Neuron (in vitro differentiated cells): Measurements from ENCODE around the gene PRKAR2B.
"Not testable (repeated sequence)": the region's sequence is repeated elsewhere in the genome, so short reads cannot be mapped to it uniquely, and the experiment has no call there.

Experiments used
- H2AFZ ChIP-seq: one replicate; pipeline ENCODE4 v1.6.1; 2013; ENCODE audit warnings: low read depth, mild to moderate bottlenecking, inconsistent platforms, low read length, moderate library complexity
- H3K27me3 ChIP-seq: one replicate; pipeline ENCODE4 v1.6.1; 2013; ENCODE audit warnings: low read length; ENCODE audit not compliant: insufficient read depth
- H3K36me3 ChIP-seq: one replicate; pipeline ENCODE4 v1.6.1; 2013; ENCODE audit warnings: low read length; ENCODE audit not compliant: insufficient read depth
- H3K4me1 ChIP-seq: one replicate; pipeline ENCODE4 v1.6.1; 2013; ENCODE audit warnings: low read length; ENCODE audit not compliant: insufficient read depth
- H3K4me3 ChIP-seq: 2 replicates; pipeline ENCODE4 v1.5.1; 2013; ENCODE audit warnings: mild to moderate bottlenecking, low read length, moderate library complexity
- H3K9me3 ChIP-seq: one replicate; pipeline ENCODE4 v1.6.1; 2013; ENCODE audit warnings: low read length

PRKAR2B gene

DNA sequence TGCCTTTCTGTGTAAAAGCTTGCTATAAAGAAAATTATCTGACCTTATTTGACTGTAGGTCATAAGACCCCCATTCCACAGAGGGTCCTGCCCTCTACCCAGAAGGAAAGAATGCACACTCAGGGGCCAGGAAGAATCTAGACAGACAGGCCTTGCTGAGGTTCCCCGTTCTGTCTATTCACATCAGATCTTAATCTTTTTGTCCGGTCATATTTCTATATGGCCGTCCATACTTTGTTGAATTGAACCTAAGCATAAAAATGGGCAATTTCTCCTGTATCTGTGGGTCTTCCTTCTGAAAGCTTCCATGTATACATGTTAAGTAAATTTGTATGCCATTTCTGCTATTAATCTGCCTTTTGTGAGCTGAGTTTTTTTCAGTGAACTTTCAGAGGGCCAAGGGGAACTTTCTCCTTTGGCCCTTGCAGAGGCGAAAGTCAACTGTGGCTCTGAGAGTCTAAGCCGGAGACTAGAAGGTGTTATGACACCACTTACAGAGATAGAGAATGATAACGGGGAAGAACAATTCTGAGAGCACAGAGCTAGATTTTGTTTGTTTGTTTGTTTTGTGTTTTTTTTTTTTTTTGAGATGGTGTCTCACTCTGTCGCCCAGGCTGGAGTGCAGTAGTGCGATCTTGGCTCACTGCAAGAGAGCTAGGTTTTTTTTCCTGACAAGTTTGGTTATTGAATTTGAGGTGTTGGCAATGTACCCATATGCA is 11.6 kb upstream of the PRKAR2B start:
- H3K4me1 ChIP-seq: no peaks in the 10 kb centered on the region
- no peaks in the 10 kb centered on the region for H3K27me3 ChIP-seq
- H3K4me3 ChIP-seq: no peak overlapping the region
- H3K36me3 ChIP-seq: no peaks in the 10 kb centered on the region
- H2AFZ ChIP-seq: no peak overlapping the region
- no peaks in the 10 kb centered on the region for H3K9me3 ChIP-seq

DNA sequence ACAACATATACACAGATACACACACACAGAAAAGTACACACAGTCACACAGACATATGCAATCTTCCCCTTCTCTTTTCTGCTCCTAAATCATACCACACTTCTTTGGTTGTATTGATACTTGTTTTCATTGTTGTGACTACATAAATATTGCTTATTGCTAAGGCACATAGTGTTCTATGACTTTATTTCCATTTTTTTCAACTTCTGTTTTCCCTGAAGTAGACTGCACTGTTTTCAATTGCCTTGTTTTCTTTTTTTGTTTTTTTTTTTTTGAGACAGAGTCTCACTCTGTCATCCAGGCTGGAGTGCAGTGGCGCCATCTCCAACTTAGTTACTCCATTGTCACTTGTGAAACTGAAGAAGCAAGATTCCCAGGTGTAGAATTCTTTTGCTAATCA is 10.0 kb upstream of the PRKAR2B start:
- H3K27me3 ChIP-seq: peaks cover 3% of the 10 kb centered on the region
- H3K9me3 ChIP-seq: no peaks in the 10 kb centered on the region
- no peak overlapping the region for H2AFZ ChIP-seq
- H3K4me3 ChIP-seq: no peak overlapping the region
- no peaks in the 10 kb centered on the region for H3K36me3 ChIP-seq
- H3K4me1 ChIP-seq: no peaks in the 10 kb centered on the region

DNA sequence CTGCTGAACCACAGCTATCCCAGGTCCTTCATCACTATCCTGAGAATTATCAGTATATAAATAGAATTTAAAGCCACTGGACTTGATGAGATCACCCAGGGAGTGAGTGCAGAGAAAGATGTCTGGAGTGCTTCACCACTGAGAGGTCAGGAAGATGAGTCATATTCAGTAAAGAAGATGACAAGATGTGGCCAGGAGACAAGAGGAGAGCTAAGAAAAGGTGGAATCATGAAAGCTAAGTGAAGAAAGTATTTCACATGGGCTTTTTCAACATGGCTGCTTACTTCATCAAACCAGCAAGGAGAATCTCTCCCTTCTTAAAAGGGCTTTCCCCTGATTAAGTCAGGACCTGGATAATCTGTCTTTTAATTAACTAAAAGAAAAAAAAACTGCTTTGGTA is 9.1 kb upstream of the PRKAR2B start:
- Histone ChIP-seq H2AFZ (no peak overlapping the region), H3K36me3 (no peaks in the 10 kb centered on the region), H3K4me3 (no peak overlapping the region), H3K27me3 (peaks cover 3% of the 10 kb centered on the region), H3K4me1 (no peaks in the 10 kb centered on the region), H3K9me3 (no peaks in the 10 kb centered on the region)

DNA sequence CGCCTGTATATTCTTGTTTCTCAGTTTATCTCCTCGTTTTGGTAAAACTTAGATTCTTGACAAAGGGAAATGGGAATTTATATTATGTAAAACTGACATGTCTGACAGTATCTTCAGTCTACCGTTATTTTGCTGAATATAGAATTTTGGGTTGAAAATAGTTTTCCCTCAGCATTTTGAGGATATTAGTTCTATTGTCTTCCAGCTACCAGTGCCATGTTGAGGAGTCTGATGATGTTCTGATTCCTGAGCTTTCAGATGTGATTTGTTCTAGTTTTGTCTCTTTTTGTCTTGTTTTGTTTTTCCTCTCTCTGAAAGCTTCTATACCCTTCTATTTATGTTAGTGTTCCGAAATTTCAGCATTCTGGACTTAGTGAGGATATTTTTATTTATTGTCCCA is 8.0 kb upstream of the PRKAR2B start:
- Histone ChIP-seq H3K4me3 (no peak overlapping the region), H3K9me3 (no peaks in the 10 kb centered on the region), H3K36me3 (no peaks in the 10 kb centered on the region), H3K27me3 (peaks cover 3% of the 10 kb centered on the region), H2AFZ (no peak overlapping the region), H3K4me1 (no peaks in the 10 kb centered on the region)

DNA sequence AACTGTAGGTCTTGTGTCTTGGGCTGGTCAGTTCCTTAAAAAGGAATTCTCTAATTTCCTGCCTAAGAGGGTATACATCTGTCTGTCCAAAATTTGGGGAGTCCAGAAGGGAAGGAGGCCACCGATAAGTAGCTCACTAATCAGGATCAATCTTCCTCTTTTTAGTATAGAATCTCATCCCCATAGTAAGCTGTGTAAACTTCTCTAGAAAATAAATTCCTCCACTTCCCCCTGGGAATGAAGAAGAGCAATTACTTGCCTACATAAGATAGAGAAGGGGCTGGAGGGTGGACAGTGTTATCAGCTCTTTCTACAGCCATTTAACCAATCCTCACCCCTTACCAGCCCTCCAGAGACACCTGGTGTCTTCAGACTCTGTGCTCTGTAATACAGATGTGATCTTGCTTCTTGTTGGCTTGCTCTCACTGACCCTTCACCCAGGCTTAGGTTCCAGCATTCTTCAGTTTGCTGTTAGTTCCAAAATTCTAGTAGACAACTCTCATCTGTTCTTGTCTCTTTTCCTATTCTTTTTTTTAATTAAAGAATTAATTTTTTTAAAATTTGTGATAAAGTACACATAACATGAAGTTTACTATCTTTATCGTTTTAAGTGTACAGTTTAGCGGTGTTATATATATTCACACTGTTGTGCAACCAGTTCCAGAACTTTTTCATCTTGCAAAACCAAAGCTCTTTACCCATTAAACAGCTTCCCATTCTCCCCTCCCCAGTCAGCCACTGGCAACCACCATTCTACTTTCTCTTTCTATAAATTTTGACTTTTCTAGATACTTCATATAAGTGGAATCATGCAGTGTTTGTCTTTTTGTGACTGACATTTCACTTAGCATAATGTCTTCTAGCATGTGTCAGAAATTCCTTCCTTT is 6.5 kb upstream of the PRKAR2B start:
- Histone ChIP-seq H3K9me3 (no peaks in the 10 kb centered on the region), H3K36me3 (no peaks in the 10 kb centered on the region), H2AFZ (no peak overlapping the region), H3K27me3 (peaks cover 3% of the 10 kb centered on the region), H3K4me1 (no peaks in the 10 kb centered on the region), H3K4me3 (no peak overlapping the region)

DNA sequence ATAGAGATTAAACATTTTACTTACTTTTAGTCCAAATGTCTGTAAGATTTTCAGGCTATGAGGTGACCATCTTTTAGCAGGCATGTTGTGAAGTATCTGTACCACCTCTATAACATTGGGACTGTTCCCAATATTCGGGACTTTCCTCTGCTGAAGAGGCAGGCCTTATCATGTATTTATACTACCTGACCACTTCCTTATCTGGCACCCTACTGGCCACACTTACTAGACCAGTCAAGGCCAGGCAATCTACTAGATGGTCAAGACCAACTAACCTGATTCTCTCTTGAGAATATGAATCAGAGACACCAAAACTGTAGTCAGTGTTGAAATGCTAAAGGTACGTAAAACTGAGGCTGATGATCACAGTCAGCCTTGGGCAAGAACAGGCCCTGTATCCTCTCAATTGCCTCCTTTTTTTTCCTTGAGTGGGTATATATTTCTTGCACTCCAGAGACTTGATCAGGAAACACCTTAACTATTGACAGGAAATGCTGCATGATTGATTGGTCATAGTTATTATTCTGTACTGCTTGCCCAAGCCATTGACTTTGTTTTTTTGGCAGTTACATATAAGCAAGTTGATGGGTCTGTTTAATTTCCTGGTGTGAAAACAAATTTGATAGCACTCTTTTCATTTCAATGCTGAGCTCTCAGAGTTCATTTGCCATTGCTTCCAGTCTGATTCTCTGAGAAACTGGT is 5.2 kb upstream of the PRKAR2B start:
- Histone ChIP-seq H3K9me3 (no peaks in the 10 kb centered on the region), H3K4me3 (no peak overlapping the region), H3K4me1 (peaks cover 7% of the 10 kb centered on the region), H2AFZ (no peak overlapping the region), H3K27me3 (peaks cover 3% of the 10 kb centered on the region), H3K36me3 (no peaks in the 10 kb centered on the region)

DNA sequence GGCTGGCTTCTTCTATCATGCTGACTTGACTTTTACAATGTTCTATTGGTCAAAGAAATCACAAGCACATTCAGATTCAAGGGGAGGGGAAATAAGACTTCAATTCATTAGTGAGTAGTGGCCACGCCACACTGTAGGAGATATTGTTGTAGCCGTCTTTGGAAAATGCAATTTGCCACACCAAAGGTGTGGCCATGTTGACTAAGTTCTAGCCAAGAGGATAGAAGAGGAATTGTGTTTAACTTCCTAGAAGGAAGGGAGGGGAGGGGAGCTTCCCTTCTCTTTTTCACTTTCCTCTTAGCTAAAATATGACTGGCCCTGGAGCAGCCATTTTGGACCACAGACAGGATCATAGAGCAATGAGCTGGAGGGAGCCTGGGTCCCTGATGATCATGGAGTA is 3.4 kb upstream of the PRKAR2B start:
- H3K4me1 ChIP-seq: peaks cover 10% of the 10 kb centered on the region
- peaks cover 3% of the 10 kb centered on the region for H3K27me3 ChIP-seq
- no peak overlapping the region for H2AFZ ChIP-seq
- H3K4me3 ChIP-seq: no peak overlapping the region
- H3K9me3 ChIP-seq: no peaks in the 10 kb centered on the region
- H3K36me3 ChIP-seq: no peaks in the 10 kb centered on the region

DNA sequence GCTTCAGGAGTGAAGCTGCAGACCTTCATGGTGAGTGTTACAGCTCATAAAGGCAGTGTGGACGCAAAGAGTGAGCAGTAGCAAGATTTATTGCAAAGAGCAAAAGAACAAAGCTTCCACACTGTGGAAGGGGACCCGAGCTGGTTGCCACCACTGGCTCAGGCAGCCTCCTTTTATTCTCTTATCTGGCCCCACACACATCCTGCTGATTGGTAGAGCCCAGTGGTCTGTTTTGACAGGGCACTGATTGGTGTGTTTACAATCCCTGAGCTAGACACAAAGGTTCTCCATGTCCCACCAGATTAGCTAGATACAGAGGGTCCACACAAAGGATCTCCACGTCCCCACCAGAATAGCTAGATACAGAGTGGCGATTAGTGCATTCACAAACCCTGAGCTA is 2.7 kb upstream of the PRKAR2B start:
- H2AFZ ChIP-seq, H3K9me3 ChIP-seq, H3K4me3 ChIP-seq, H3K36me3 ChIP-seq, H3K27me3 ChIP-seq: not testable (repeated sequence)
- H3K4me1 ChIP-seq: peaks cover 16% of the 10 kb centered on the region

DNA sequence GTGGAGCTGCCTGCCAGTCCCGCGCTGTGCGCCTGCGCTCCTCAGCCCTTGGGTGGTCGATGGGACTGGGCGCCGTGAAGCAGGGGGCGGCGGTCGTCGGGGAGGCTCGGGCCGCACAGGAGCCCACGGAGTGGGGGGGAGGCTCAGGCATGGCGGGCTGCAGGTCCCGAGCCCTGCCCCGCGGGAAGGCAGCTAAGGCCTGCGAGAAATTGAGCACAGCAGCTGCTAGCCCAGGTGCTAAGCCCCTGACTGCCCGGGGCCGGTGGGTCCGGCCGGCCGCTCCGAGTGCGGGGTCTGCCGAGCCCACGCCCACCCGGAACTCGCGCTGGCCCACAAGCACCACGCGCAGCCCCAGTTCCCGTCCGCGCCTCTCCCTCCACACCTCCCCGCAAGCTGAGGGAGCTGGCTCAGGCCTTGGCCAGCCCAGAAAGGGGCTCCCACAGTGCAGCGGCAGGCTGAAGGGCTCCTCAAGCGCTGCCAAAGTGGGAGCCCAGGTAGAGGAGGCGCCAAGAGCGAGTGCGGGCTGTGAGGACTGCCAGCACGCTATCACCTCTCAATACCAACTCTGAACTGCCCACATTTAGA is 2.1 kb upstream of the PRKAR2B start:
- not testable (repeated sequence) for H3K4me3 ChIP-seq, H3K27me3 ChIP-seq, H3K36me3 ChIP-seq, H3K9me3 ChIP-seq, H2AFZ ChIP-seq
- H3K4me1 ChIP-seq: peaks cover 23% of the 10 kb centered on the region

DNA sequence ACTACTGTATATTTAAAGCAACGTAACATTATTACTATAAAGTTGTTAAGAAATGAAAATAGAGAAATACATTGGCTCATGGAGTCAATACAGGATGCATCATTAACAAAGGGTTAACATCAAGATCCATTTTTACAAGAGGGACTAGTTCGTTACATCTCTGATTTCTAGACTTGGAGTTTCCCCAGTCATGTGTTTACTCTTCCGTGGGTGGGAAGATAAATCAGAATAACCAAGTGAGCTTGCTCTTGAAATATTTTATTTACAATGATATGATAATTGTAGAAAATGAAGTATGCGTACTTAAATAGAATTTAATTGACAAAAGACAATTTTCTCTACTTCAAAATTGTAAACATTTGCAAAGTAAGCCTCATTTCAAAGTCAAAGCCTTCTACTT is 1.0 kb upstream of the PRKAR2B start:
- Histone ChIP-seq H3K27me3 (peaks cover 3% of the 10 kb centered on the region), H2AFZ (no peak overlapping the region), H3K4me1 (peaks cover 25% of the 10 kb centered on the region), H3K36me3 (no peaks in the 10 kb centered on the region), H3K4me3 (no peak overlapping the region), H3K9me3 (no peaks in the 10 kb centered on the region)

DNA sequence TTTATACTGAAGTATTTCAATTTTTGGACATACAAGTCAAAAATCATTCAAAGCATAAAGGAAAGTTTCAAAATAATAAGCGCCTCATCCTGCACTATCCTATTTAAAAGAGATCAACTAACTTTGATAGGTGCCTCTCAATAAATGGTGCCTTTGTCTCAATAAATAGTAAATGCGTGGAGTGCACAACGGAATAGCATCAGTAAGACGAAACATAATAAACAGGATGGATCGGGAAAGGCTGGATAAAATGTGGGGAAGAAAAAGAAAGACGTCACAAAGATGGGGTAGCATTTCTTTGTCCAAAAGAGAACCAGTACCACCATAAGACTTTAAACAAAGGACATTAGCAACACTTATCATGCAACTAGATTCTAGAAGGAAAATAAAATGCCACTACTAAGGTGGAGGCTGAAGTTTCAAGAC is 571 bp upstream of the PRKAR2B start:
- peaks cover under 1% of the 10 kb centered on the region for H3K27me3 ChIP-seq
- peaks cover 25% of the 10 kb centered on the region for H3K4me1 ChIP-seq
- H3K36me3 ChIP-seq: no peaks in the 10 kb centered on the region
- peak overlapping the region; percentile 93 for H2AFZ ChIP-seq
- peak overlapping the region; percentile 77 for H3K4me3 ChIP-seq
- H3K9me3 ChIP-seq: no peaks in the 10 kb centered on the region

DNA sequence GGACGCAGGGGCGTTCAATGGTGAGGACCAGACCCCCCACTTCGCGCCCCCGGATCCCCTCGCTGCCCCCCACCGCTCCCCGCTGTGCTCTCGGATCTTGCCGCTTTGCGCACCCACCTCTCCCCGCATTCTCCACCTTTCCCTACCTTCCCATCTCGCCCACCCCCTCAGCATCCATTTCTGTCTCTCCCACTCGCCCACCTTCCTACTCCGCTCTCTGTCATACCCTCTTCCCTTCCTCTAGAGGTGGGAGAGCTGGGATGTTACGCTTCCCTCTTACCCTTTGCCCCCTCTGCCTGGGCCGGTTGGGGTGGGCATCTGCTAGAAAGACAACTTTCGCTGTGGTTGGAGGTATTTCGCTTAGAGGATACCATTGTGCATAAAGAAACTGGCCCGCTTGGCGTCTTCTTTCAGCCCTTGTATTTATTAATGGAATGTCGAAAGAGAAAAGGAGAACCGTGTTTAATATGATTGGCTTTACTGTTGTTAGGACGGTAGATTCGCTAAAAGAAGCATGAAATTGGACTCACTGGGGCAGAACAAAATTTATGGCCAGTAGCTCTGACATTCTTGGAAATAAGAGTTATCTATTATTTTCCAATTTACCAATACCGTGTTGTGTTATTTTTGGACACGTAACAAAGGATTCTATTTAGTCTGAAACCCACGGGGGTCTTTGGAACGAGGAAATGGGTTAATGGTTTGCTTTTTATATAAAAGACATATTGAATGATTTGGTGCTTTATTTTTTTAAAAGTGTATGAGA is 873 bp downstream of the PRKAR2B start:
- Histone ChIP-seq H3K9me3 (no peaks in the 10 kb centered on the region), H2AFZ (peak overlapping the region; percentile 82), H3K4me1 (peaks cover 25% of the 10 kb centered on the region), H3K4me3 (peak overlapping the region; percentile 77), H3K36me3 (no peaks in the 10 kb centered on the region), H3K27me3 (no peaks in the 10 kb centered on the region)
